Cardiac fibroblast (primary cell): ENCODE results near the gene DPY19L3.
"Not testable (repeated sequence)": the region's sequence is repeated elsewhere in the genome, so short reads cannot be mapped to it uniquely, and the experiment has no call there.

Experiments
- DNase-seq, 2 donors: peaks; one replicate each; pipeline versions ENCODE4 v3.0.0 to v3.0.0-alpha.2; 2010; ENCODE audit warnings: low read depth in 2 of 2
- H3K4me3 ChIP-seq, 2 donors: replicated peaks in 1 of 2; 1 replicate in 1 of 2; 2 replicates in 1 of 2; pipeline ENCODE4 v1.5.1; 2011; ENCODE audit warnings: low read depth in 2 of 2, low read length in 2 of 2, mild to moderate bottlenecking in 2 of 2, moderate library complexity in 1 of 2
- TF ChIP-seq, protein P1 (sequence below): IDR thresholded peaks from one replicate; pipeline ENCODE4 v1.5.1; 2011; ENCODE audit warnings: low read depth, mild to moderate bottlenecking, low read length, inconsistent platforms

The DPY19L3 gene

GRCh38 chr19:32421589-32422361 lies 16.2 kb downstream of the DPY19L3 start:
- no peak overlapping the region for H3K4me3 ChIP-seq
- peak in 1 of 2 donors; percentile 48 for DNase-seq
- TF ChIP-seq, protein P1, sequence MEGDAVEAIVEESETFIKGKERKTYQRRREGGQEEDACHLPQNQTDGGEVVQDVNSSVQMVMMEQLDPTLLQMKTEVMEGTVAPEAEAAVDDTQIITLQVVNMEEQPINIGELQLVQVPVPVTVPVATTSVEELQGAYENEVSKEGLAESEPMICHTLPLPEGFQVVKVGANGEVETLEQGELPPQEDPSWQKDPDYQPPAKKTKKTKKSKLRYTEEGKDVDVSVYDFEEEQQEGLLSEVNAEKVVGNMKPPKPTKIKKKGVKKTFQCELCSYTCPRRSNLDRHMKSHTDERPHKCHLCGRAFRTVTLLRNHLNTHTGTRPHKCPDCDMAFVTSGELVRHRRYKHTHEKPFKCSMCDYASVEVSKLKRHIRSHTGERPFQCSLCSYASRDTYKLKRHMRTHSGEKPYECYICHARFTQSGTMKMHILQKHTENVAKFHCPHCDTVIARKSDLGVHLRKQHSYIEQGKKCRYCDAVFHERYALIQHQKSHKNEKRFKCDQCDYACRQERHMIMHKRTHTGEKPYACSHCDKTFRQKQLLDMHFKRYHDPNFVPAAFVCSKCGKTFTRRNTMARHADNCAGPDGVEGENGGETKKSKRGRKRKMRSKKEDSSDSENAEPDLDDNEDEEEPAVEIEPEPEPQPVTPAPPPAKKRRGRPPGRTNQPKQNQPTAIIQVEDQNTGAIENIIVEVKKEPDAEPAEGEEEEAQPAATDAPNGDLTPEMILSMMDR, result no peak

DNA sequence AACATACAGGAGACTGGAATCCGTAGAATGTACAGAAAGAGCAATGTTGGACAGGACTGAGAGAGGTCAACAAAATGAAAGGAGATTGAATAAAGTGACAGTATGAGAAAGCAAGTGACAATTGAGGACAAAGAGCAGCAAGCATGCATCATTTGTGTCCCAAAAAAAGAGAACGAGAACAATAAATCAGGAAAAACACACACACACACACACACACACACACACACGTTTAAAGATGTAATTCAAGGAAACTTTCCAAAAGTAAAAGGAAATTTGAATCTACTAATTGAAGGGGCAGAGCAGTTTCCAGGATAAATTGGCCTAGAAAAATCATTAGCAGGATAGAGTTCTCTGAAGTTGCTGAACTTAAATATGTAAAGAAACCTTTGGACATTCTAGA lies 16.9 kb downstream of the DPY19L3 start:
- DNase-seq, result no peak
- TF ChIP-seq, protein P1, result no peak
- no peak overlapping the region for H3K4me3 ChIP-seq

GRCh38 chr19:32423944-32424343 lies 18.4 kb downstream of the DPY19L3 start:
- DNase-seq, H3K4me3 ChIP-seq: not testable (repeated sequence)

GRCh38 chr19:32427536-32427935 lies 22.0 kb downstream of the DPY19L3 start:
- no peak for DNase-seq
- no peak overlapping the region for H3K4me3 ChIP-seq

DNA sequence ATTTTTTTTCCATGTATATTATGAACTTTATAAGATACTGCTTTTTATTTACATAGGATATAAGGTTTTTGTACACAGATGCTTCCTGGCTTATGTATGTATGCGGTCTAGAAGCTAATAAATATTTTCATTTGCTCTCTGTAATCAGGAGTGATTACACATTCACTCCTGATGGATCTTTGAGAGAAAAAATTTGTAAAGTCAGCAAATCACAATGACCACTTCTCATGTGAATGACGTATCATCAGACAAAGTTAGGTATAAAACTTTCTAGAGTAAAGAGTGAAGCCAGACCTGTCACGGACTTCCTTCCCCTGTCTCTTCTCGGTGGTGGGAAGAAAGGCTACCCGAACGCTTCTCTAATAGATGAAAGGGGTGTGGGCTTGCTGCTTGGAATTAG lies 31.1 kb downstream of the DPY19L3 start:
- H3K4me3 ChIP-seq, result no peak overlapping the region
- TF ChIP-seq, protein P1, result no peak
- DNase-seq, result no peak

More at GRCh38 chr19:32427536-32427935, 22.0 kb downstream of the DPY19L3 start:
- TF ChIP-seq, protein P1, result no peak

DNA sequence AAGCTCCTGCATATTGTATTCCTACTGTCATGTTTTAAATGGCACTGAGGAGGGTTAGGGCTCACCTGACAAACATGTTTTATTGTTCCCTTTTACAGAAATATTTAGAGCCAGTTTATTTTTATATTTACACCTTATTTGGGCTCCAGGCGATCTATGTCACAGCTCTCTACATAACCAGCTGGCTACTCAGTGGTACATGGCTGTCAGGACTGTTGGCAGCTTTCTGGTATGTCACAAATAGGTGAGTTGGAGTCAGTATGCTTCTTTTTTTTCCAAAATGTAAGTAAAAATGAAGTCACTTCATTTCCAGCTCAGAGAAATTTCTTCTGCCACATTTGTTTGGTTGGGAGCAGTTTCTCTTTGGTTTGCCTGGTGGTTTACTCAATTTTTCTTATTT lies 31.5 kb downstream of the DPY19L3 start:
- TF ChIP-seq, protein P1, result no peak
- DNase-seq, result no peak

DNA sequence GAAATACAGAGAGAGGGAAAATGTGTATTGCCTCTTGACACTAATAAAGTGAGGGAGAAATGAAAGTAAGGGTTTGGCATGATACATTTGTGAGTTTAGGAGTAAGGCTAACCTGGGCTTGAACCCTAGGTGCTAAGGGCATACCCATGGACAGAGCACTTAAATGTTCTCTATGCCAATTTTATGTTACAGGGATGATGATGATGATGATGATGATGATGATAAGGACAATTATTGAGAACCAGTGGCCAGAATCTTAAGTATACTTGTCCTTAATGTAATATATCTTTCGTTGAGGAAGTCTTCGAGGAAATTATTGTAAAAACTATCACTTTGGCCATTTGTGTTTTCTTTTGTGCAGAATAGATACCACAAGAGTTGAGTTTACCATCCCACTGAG lies 33.2 kb downstream of the DPY19L3 start:
- no peak overlapping the region for H3K4me3 ChIP-seq
- no peak for DNase-seq
- TF ChIP-seq, protein P1, result no peak

More for the DNA sequence above, 31.5 kb downstream of the DPY19L3 start:
- H3K4me3 ChIP-seq, result no peak overlapping the region
